Measurements from ENCODE around the gene ERVK3-1.
A peak's percentile ranks its signal among the peaks of the same experiment; 100 is the strongest.

ERVK3-1 gene

DNA sequence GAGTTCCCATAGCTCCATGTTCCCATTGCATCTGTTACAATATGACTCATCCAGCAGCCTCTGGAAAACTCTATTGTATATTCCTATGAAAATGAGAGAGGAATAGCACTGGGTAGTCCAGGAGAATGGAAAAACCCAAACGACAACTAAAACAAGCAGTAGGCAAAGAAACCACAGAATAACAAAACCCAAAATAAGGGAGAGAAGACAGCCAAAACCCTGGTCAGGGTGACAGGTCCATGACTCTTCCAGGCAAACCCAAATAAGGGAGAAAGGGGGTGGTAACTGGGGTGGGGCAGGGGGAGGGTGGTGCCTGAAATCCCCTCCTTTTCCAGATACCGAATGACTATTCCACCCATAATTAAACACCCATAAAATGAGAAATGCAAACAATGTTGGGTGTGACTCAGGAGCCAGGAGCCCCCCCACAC, 30.4 kb upstream of the ERVK3-1 start:
- no peak for TF ChIP-seq CTCF (IDR thresholded peaks at IDR 0.05; ENCODE audit: low read depth, low read length)
- DNase-seq (ENCODE audit: extremely low read depth, low read depth), result no peak

DNA sequence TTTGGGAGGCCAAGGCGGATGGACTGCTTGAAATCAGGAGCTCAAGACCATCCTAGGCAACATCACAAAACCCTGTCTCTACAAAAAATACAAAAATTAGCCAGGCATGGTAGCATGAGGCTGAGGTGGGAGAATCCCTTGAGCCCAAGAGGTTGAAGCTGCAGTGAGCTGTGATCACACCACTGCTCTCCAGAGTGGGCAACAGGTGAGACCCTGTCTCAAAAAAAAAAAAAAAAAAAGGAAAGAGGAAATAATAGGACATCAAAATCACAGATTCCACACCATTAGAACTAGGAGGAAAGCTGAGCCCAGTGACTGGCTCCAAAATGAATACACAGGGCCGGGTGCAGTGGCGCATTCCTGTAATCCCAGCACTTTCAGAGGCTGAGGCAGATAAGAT, 29.6 kb upstream of the ERVK3-1 start:
- TF ChIP-seq CTCF (IDR thresholded peaks at IDR 0.05; ENCODE audit: low read depth, low read length), result no peak
- DNase-seq (ENCODE audit: extremely low read depth, low read depth), result no peak

DNA sequence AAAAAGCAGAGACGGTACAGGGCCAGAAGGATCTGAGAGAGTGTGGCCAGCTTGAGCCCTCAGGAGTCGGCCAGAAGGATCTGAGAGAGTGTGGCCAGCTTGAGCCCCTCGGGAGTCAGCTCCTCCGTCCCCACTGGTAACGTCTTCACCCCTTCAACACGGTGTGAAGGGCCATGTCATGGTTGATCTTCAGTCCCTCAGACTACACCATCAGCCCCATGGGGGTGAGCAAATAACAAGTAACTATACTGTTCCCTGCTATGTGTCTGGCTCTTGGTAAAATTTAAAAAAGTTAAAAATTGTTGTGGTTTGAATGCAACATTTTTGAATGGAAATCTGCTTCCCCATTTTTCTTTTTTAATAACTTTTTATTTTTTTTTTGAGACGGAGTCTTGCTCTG, 28.0 kb upstream of the ERVK3-1 start:
- DNase-seq (ENCODE audit: extremely low read depth, low read depth), result no peak
- no peak for TF ChIP-seq CTCF (IDR thresholded peaks at IDR 0.05; ENCODE audit: low read depth, low read length)

- no peak for TF ChIP-seq CTCF (IDR thresholded peaks at IDR 0.05; ENCODE audit: low read depth, low read length)
- no peak for DNase-seq (ENCODE audit: extremely low read depth, low read depth)
These were observed 27.2 kb upstream of the ERVK3-1 start for GRCh38 chr19:58277748-58278540.

- DNase-seq (ENCODE audit: extremely low read depth, low read depth), result peak; percentile 96
- TF ChIP-seq CTCF (IDR thresholded peaks at IDR 0.05; ENCODE audit: low read depth, low read length), result peak; percentile 15
These were observed 26.6 kb upstream of the ERVK3-1 start, which contains the start of gene ZNF8 for GRCh38 chr19:58278541-58279041. Gene ZNF8 (plus strand): TSS chr19:58278955. CDS start chr19:58279082, 127 bp downstream.

GRCh38 chr19:58279042-58279924, 25.9 kb upstream of the ERVK3-1 start:
- DNase-seq (ENCODE audit: extremely low read depth, low read depth), result peak; percentile 12
- no peak for TF ChIP-seq CTCF (IDR thresholded peaks at IDR 0.05; ENCODE audit: low read depth, low read length)

DNA sequence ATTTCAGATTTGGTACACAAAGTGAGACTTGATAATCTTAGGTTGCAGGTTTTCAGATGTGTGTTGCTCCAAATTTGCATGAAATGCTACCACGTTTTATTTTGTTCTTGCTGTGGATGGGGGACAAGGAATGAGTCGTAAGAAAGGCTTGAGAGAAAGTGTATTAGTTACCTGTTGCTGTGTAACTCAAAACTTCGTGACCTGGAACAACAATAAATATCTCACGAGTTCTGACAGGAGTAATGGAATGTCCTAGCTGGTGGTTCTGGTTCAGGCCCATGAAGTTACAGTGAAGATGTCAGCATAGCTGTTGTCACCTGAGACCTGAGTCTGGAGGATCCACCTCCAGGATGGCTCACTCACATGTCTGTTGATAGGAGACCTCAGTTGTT, 25.3 kb upstream of the ERVK3-1 start:
- no peak for TF ChIP-seq CTCF (IDR thresholded peaks at IDR 0.05; ENCODE audit: low read depth, low read length)
- DNase-seq (ENCODE audit: extremely low read depth, low read depth), result no peak

All from AG09319 (cell line).